Nephron progenitor cell (in vitro differentiated cells): ENCODE results near the gene GALT.
A peak's percentile ranks its signal among the peaks of the same experiment; 100 is the strongest.

Source experiments
- DNase-seq: peaks from one replicate; pipeline ENCODE4 v3.0.0; 2021
- H3K27ac Mint-ChIP-seq: 2 replicates; pipeline ENCODE4 v1.8.0; 2021; ENCODE audit warnings: mild to moderate bottlenecking, moderate library complexity, mixed read lengths
- H3K27me3 Mint-ChIP-seq: 2 replicates; pipeline ENCODE4 v1.8.0; 2021; ENCODE audit warnings: mild to moderate bottlenecking, low read depth, mixed read lengths; ENCODE audit not compliant: poor library complexity
- H3K36me3 Mint-ChIP-seq: 2 replicates; pipeline ENCODE4 v1.8.0; 2021; ENCODE audit warnings: low read depth, mixed read lengths
- H3K4me1 Mint-ChIP-seq: 2 replicates; pipeline ENCODE4 v1.8.0; 2021; ENCODE audit warnings: mixed read lengths
- H3K4me3 Mint-ChIP-seq: 2 replicates; pipeline ENCODE4 v1.8.0; 2021; ENCODE audit warnings: mild to moderate bottlenecking, moderate library complexity, mixed read lengths
- H3K9me3 Mint-ChIP-seq: 2 replicates; pipeline ENCODE4 v1.8.0; 2021; ENCODE audit warnings: mild to moderate bottlenecking, moderate library complexity, mixed read lengths
- TF ChIP-seq, protein P1 (sequence below): fragments of 200-600 bp; sonication (generic); IDR thresholded peaks from 2 replicates; pipeline ENCODE4 v1.5.0; 2021; ENCODE audit warnings: antibody characterized with exemption

The GALT gene

GRCh38 chr9:34658461-34658860 lies 12.0 kb downstream of the GALT start:
- TF ChIP-seq, protein P1, sequence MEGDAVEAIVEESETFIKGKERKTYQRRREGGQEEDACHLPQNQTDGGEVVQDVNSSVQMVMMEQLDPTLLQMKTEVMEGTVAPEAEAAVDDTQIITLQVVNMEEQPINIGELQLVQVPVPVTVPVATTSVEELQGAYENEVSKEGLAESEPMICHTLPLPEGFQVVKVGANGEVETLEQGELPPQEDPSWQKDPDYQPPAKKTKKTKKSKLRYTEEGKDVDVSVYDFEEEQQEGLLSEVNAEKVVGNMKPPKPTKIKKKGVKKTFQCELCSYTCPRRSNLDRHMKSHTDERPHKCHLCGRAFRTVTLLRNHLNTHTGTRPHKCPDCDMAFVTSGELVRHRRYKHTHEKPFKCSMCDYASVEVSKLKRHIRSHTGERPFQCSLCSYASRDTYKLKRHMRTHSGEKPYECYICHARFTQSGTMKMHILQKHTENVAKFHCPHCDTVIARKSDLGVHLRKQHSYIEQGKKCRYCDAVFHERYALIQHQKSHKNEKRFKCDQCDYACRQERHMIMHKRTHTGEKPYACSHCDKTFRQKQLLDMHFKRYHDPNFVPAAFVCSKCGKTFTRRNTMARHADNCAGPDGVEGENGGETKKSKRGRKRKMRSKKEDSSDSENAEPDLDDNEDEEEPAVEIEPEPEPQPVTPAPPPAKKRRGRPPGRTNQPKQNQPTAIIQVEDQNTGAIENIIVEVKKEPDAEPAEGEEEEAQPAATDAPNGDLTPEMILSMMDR, result no peak
- DNase-seq, result no peak
- Mint-ChIP-seq H3K27ac (peak overlapping the region; percentile 89), H3K4me3 (no peak overlapping the region), H3K27me3 (peaks cover 8% of the 10 kb centered on the region), H3K36me3 (peaks cover 11% of the 10 kb centered on the region), H3K4me1 (peaks cover 50% of the 10 kb centered on the region), H3K9me3 (no peaks in the 10 kb centered on the region)

- Mint-ChIP-seq H3K36me3 (peaks cover 11% of the 10 kb centered on the region), H3K27me3 (peaks cover 10% of the 10 kb centered on the region), H3K4me3 (no peak overlapping the region), H3K4me1 (peaks cover 49% of the 10 kb centered on the region), H3K27ac (no peak overlapping the region), H3K9me3 (no peaks in the 10 kb centered on the region)
- TF ChIP-seq, protein P1, result no peak
- DNase-seq, result no peak
Observed at GRCh38 chr9:34659592-34660253, 13.2 kb downstream of the GALT start.

- peaks cover 6% of the 10 kb centered on the region for H3K27me3 Mint-ChIP-seq
- peaks cover 19% of the 10 kb centered on the region for H3K36me3 Mint-ChIP-seq
- no peak for DNase-seq
- no peak within 1 kb of the TSS for H3K27ac Mint-ChIP-seq
- no peak within 1 kb of the TSS for H3K4me3 Mint-ChIP-seq
- TF ChIP-seq, protein P1, result no peak
- H3K9me3 Mint-ChIP-seq, result no peaks in the 10 kb centered on the region
- peaks cover 41% of the 10 kb centered on the region for H3K4me1 Mint-ChIP-seq
Observed at GRCh38 chr9:34662526-34663302, 16.2 kb downstream of the GALT start, which contains the start of gene CCL27. Gene CCL27 (minus strand): TSS chr9:34662657. CDS start chr9:34662633, 24 bp downstream.

DNA sequence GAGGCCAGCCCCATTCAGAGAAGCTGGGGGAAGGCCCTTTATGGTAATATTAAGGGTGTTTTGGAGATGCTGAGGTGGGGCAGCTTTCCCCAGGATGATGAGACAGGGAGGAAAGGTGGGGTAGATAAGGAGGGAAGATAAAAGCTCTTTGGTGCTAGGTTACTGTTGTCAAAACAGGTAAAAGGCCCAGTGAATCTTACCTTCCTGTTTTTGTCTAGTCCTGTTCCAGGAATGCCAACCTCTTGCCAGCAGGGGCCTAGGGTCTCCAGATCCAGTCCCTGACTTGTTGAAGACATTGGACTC lies 16.8 kb downstream of the GALT start:
- no peaks in the 10 kb centered on the region for H3K9me3 Mint-ChIP-seq
- no peak for DNase-seq
- H3K27me3 Mint-ChIP-seq, result peaks cover 6% of the 10 kb centered on the region
- no peak overlapping the region for H3K27ac Mint-ChIP-seq
- TF ChIP-seq, protein P1, result no peak
- no peak overlapping the region for H3K4me3 Mint-ChIP-seq
- peaks cover 25% of the 10 kb centered on the region for H3K36me3 Mint-ChIP-seq
- peaks cover 36% of the 10 kb centered on the region for H3K4me1 Mint-ChIP-seq

GRCh38 chr9:34664281-34665066 lies 18.0 kb downstream of the GALT start:
- peaks cover 31% of the 10 kb centered on the region for H3K4me1 Mint-ChIP-seq
- peaks cover 37% of the 10 kb centered on the region for H3K36me3 Mint-ChIP-seq
- TF ChIP-seq, protein P1, result peak; percentile 72
- H3K27me3 Mint-ChIP-seq, result peaks cover 6% of the 10 kb centered on the region
- H3K9me3 Mint-ChIP-seq, result peaks cover 6% of the 10 kb centered on the region
- peak overlapping the region; percentile 85 for H3K4me3 Mint-ChIP-seq
- peak; percentile 81 for DNase-seq
- H3K27ac Mint-ChIP-seq, result peak overlapping the region; percentile 66
